H9 (cell line): ENCODE measurements around the gene DMTF1. TPM values are rescaled to one million over a fixed set of nuclear protein-coding genes. Genes with fewer than 3 reads are reported as not detected.

Experiments used
- DNase-seq: peaks from one replicate; pipeline ENCODE4 v3.0.0-alpha.2; 2017
- H2AFZ ChIP-seq: one replicate; pipeline ENCODE4 v1.6.1; 2013; ENCODE audit warnings: mild to moderate bottlenecking, low read length, control low read depth, moderate library complexity
- H2AK5ac ChIP-seq: 2 replicates; pipeline ENCODE4 v1.6.1; 2013; ENCODE audit warnings: low read length, control low read depth, mixed read lengths; ENCODE audit not compliant: insufficient read length
- H2BK120ac ChIP-seq: one replicate; pipeline ENCODE4 v1.6.1; 2013; ENCODE audit warnings: low read depth, mild to moderate bottlenecking, low read length, control low read depth, inconsistent platforms; ENCODE audit not compliant: poor library complexity, severe bottlenecking
- H2BK12ac ChIP-seq: 2 replicates; pipeline ENCODE4 v1.6.1; 2013; ENCODE audit warnings: low read length, control low read depth, mixed read lengths, low read depth; ENCODE audit not compliant: insufficient read length
- H2BK15ac ChIP-seq: 2 replicates; pipeline ENCODE4 v1.6.1; 2013; ENCODE audit warnings: low read depth, low read length, control low read depth
- H2BK20ac ChIP-seq: one replicate; pipeline ENCODE4 v1.6.1; 2013; ENCODE audit warnings: low read depth, mild to moderate bottlenecking, low read length, control low read depth, inconsistent platforms; ENCODE audit not compliant: poor library complexity, severe bottlenecking
- H2BK5ac ChIP-seq: 2 replicates; pipeline ENCODE4 v1.6.1; 2013; ENCODE audit warnings: low read length, control low read depth, mixed read lengths; ENCODE audit not compliant: insufficient read length
- H3K14ac ChIP-seq: 2 replicates; pipeline ENCODE4 v1.6.1; 2013; ENCODE audit warnings: low read length, control low read depth; ENCODE audit not compliant: insufficient read depth
- H3K18ac ChIP-seq: 2 replicates; pipeline ENCODE4 v1.6.1; 2013; ENCODE audit warnings: low read depth, mild to moderate bottlenecking, mixed read lengths, low read length, control low read depth; ENCODE audit not compliant: insufficient read length
- H3K23ac ChIP-seq: 2 replicates; pipeline ENCODE4 v1.6.1; 2013; ENCODE audit warnings: low read length, control low read depth, mixed read lengths, low read depth; ENCODE audit not compliant: insufficient read length
- H3K23me2 ChIP-seq: 2 replicates; pipeline ENCODE4 v1.6.1; 2013; ENCODE audit warnings: low read depth, mild to moderate bottlenecking, mixed read lengths, low read length, control low read depth; ENCODE audit not compliant: insufficient read length, poor library complexity, severe bottlenecking
- H3K27ac ChIP-seq: 2 replicates; pipeline ENCODE4 v1.5.1; 2013; ENCODE audit warnings: low read length, control low read depth, mixed read lengths, low read depth; ENCODE audit not compliant: insufficient read length
- H3K27me3 ChIP-seq: 2 replicates; pipeline ENCODE4 v1.6.1; 2013; ENCODE audit warnings: low read length, control low read depth, inconsistent platforms; ENCODE audit not compliant: insufficient read depth
- H3K4ac ChIP-seq: 2 replicates; pipeline ENCODE4 v1.6.1; 2013; ENCODE audit warnings: low read depth, mild to moderate bottlenecking, control low read depth, inconsistent platforms, low read length, moderate library complexity
- H3K4me1 ChIP-seq: 2 replicates; pipeline ENCODE4 v1.6.1; 2013; ENCODE audit warnings: low read length, control low read depth, inconsistent platforms; ENCODE audit not compliant: insufficient read depth
- H3K4me2 ChIP-seq: 2 replicates; pipeline ENCODE4 v1.6.1; 2013; ENCODE audit warnings: low read length, control low read depth, mixed read lengths; ENCODE audit not compliant: insufficient read length, insufficient read depth
- H3K56ac ChIP-seq: 2 replicates; pipeline ENCODE4 v1.6.1; 2013; ENCODE audit warnings: low read depth, mild to moderate bottlenecking, mixed read lengths, low read length, control low read depth; ENCODE audit not compliant: insufficient read length
- H3K79me1 ChIP-seq: 2 replicates; pipeline ENCODE4 v1.6.1; 2013; ENCODE audit warnings: low read depth, mild to moderate bottlenecking, moderate library complexity, low read length, control low read depth, inconsistent platforms; ENCODE audit not compliant: insufficient read depth, poor library complexity, severe bottlenecking
- H3K79me2 ChIP-seq: 2 replicates; pipeline ENCODE4 v1.6.1; 2013; ENCODE audit warnings: low read length, control low read depth, inconsistent platforms; ENCODE audit not compliant: insufficient read depth
- H3K9ac ChIP-seq: 2 replicates; pipeline ENCODE4 v1.6.1; 2013; ENCODE audit warnings: low read length, control low read depth, mixed read lengths; ENCODE audit not compliant: insufficient read length; ENCODE audit errors: extremely low read depth
- H3K9me3 ChIP-seq: one replicate; pipeline ENCODE4 v1.6.1; 2013; ENCODE audit warnings: low read depth, low read length, inconsistent platforms; ENCODE audit not compliant: control insufficient read depth
- H3T11ph ChIP-seq: one replicate; pipeline ENCODE4 v1.6.1; 2013; ENCODE audit warnings: mild to moderate bottlenecking, low read length, control low read depth, inconsistent platforms
- H4K20me1 ChIP-seq: one replicate; pipeline ENCODE4 v1.6.1; 2013; ENCODE audit not compliant: control insufficient read depth, insufficient read length, insufficient read depth
- H4K5ac ChIP-seq: 2 replicates; pipeline ENCODE4 v1.6.1; 2013; ENCODE audit warnings: low read depth, mild to moderate bottlenecking, mixed read lengths, low read length, control low read depth; ENCODE audit not compliant: insufficient read length
- H4K8ac ChIP-seq: replicated peaks from 2 replicates; pipeline ENCODE4 v1.6.1; 2013; ENCODE audit warnings: low read length, control low read depth, mixed read lengths, low read depth; ENCODE audit not compliant: insufficient read length
- H4K91ac ChIP-seq: 2 replicates; pipeline ENCODE4 v1.6.1; 2013; ENCODE audit warnings: low read depth, mild to moderate bottlenecking, moderate library complexity, mixed read lengths, low read length, control low read depth; ENCODE audit not compliant: insufficient read length
- H3K27ac Mint-ChIP-seq, 3 experiments: 2 replicates in 2 of 3; 3 replicates in 1 of 3; pipeline ENCODE4 v1.8.0; 2020 to 2021; ENCODE audit warnings: mixed read lengths in 3 of 3, mild to moderate bottlenecking in 1 of 3, moderate library complexity in 1 of 3
- H3K27me3 Mint-ChIP-seq: 2 replicates; pipeline ENCODE4 v1.8.0; 2021; ENCODE audit warnings: low read depth, mild to moderate bottlenecking, moderate library complexity, mixed read lengths
- H3K36me3 Mint-ChIP-seq, 3 experiments: 2 replicates in 2 of 3; 3 replicates in 1 of 3; pipeline ENCODE4 v1.8.0; 2020 to 2021; ENCODE audit warnings: low read depth in 3 of 3, mixed read lengths in 3 of 3; ENCODE audit not compliant: insufficient read depth in 1 of 3
- H3K4me1 Mint-ChIP-seq, 2 experiments: 2 replicates each; pipeline ENCODE4 v1.8.0; 2020; ENCODE audit warnings: mixed read lengths in 2 of 2
- H3K4me3 Mint-ChIP-seq, 2 experiments: 2 replicates in 1 of 2; 3 replicates in 1 of 2; pipeline ENCODE4 v1.8.0; 2020 to 2021; ENCODE audit warnings: mild to moderate bottlenecking in 2 of 2, mixed read lengths in 2 of 2, moderate library complexity in 1 of 2
- H3K9me3 Mint-ChIP-seq, 2 experiments: 2 replicates in 1 of 2; 3 replicates in 1 of 2; pipeline ENCODE4 v1.8.0; 2020; ENCODE audit warnings: mild to moderate bottlenecking in 2 of 2, mixed read lengths in 2 of 2, moderate library complexity in 1 of 2
- WGBS: extraction: QIAGEN DNeasy Blood & Tissue Kit; methylation state at CpG from one replicate; pipeline ENCODE4 v1.1.7; 2013; ENCODE audit warnings: missing lambda C conversion rate, low lambda C conversion rate, mixed read lengths; ENCODE audit not compliant: insufficient read length; ENCODE audit errors: extremely low coverage; 5-methylcytosine and 5-hydroxymethylcytosine counted together
- total RNA-seq: library from RNA; stranded (reverse); gene quantifications from 2 replicates; pipeline ENCODE4 v1.2.1, GENCODE V29; 2021
- TF ChIP-seq, protein P1 (sequence below): fragments of 200-600 bp; sonication (generic); conservative IDR thresholded peaks from 3 replicates; pipeline ENCODE4 v1.8.0; 2021; ENCODE audit warnings: antibody characterized with exemption, mild to moderate bottlenecking

DMTF1 gene
- total RNA-seq, 1 experiment from 2014 or later: 111 TPM

GRCh38 chr7:87154166-87154565, 1.9 kb downstream of the DMTF1 start:
- Mint-ChIP-seq H3K36me3 (peaks cover 3 to 20% (median 19%) of the 10 kb centered on the region in 3 experiments; a peak in 6 of 7 replicates), H3K27ac (peak overlapping the region in 2 of 3 experiments; percentile 80 to 82; a peak in 2 of 7 replicates), H3K4me1 (peaks cover 25 to 31% of the 10 kb centered on the region in 2 experiments), H3K27me3 (no peaks in the 10 kb centered on the region), H3K4me3 (peak overlapping the region; percentile 97 to 98), H3K9me3 (peaks cover 0 to 4% of the 10 kb centered on the region in 2 experiments; a peak in 1 of 5 replicates)
- no peak overlapping the region for H3K14ac ChIP-seq
- H2BK20ac ChIP-seq: no peak overlapping the region
- H3K27me3 ChIP-seq: no peaks in the 10 kb centered on the region
- no peak overlapping the region for H4K91ac ChIP-seq
- H2BK120ac ChIP-seq: no peak overlapping the region
- H3K4me1 ChIP-seq: no peaks in the 10 kb centered on the region
- H3K79me1 ChIP-seq: no peaks in the 10 kb centered on the region
- no peak overlapping the region for H3K27ac ChIP-seq
- peak overlapping the region; percentile 38 for H3K9ac ChIP-seq
- H3K9me3 ChIP-seq: no peaks in the 10 kb centered on the region
- H3K4ac ChIP-seq: no peak overlapping the region
- no peak overlapping the region for H4K5ac ChIP-seq
- H3K4me2 ChIP-seq: peak overlapping the region; percentile 79
- H2BK15ac ChIP-seq: no peak overlapping the region
- no peak overlapping the region for H2BK5ac ChIP-seq
- TF ChIP-seq, protein P1, sequence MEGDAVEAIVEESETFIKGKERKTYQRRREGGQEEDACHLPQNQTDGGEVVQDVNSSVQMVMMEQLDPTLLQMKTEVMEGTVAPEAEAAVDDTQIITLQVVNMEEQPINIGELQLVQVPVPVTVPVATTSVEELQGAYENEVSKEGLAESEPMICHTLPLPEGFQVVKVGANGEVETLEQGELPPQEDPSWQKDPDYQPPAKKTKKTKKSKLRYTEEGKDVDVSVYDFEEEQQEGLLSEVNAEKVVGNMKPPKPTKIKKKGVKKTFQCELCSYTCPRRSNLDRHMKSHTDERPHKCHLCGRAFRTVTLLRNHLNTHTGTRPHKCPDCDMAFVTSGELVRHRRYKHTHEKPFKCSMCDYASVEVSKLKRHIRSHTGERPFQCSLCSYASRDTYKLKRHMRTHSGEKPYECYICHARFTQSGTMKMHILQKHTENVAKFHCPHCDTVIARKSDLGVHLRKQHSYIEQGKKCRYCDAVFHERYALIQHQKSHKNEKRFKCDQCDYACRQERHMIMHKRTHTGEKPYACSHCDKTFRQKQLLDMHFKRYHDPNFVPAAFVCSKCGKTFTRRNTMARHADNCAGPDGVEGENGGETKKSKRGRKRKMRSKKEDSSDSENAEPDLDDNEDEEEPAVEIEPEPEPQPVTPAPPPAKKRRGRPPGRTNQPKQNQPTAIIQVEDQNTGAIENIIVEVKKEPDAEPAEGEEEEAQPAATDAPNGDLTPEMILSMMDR: no peak
- H3K56ac ChIP-seq: no peak overlapping the region
- no peak overlapping the region for H2AK5ac ChIP-seq
- no peak overlapping the region for H3K23ac ChIP-seq
- peaks cover 3% of the 10 kb centered on the region for H3K23me2 ChIP-seq
- no CpG with 5 or more reads among the region's 2 CpGs for WGBS
- H2AFZ ChIP-seq: no peak overlapping the region
- no peak overlapping the region for H3K18ac ChIP-seq
- no peak overlapping the region for H4K8ac ChIP-seq
- no peak for DNase-seq
- no peak overlapping the region for H3T11ph ChIP-seq
- H3K79me2 ChIP-seq: peaks cover 33% of the 10 kb centered on the region; the same call in 1 of the 2 replicates
- no peak overlapping the region for H2BK12ac ChIP-seq
- H4K20me1 ChIP-seq: no peaks in the 10 kb centered on the region
